HEK293 (cell line): ENCODE data around the gene LMF1.

ENCODE experiments used
- TCF7L2 ChIP-seq: IDR thresholded peaks from 2 replicates; pipeline ENCODE4 v1.6.1; 2011; ENCODE audit warnings: low read depth, mild to moderate bottlenecking, inconsistent platforms, low read length, moderate library complexity, borderline replicate concordance
- ZNF138 ChIP-seq: fragments of 450-650 bp; formaldehyde crosslinking; IDR thresholded peaks from 2 replicates; pipeline ENCODE4 v1.5.1; 2016; ENCODE audit warnings: missing biosample characterization, missing genetic modification characterization, borderline replicate concordance
- ZNF266 ChIP-seq: fragments of 450-650 bp; formaldehyde crosslinking; IDR thresholded peaks from 2 replicates; pipeline ENCODE4 v1.5.1; 2016; ENCODE audit warnings: missing biosample characterization, missing genetic modification characterization, low read depth
- ZNF404 ChIP-seq: fragments of 450-650 bp; formaldehyde crosslinking; IDR thresholded peaks from 2 replicates; pipeline ENCODE4 v1.5.1; 2017; ENCODE audit warnings: missing biosample characterization, missing genetic modification characterization
- ZNF521 ChIP-seq: fragments of 450-650 bp; formaldehyde crosslinking; IDR thresholded peaks from 2 replicates; pipeline ENCODE4 v1.5.1; 2017; ENCODE audit warnings: missing biosample characterization, mild to moderate bottlenecking, missing genetic modification characterization
- TF ChIP-seq, protein P1 (sequence below): fragments of 450-650 bp; formaldehyde crosslinking; IDR thresholded peaks from 2 replicates; pipeline ENCODE4 v1.5.1; 2016; ENCODE audit warnings: missing biosample characterization, missing genetic modification characterization
- TF ChIP-seq, protein P2 (sequence below): fragments of 450-650 bp; formaldehyde crosslinking; IDR thresholded peaks from 2 replicates; pipeline ENCODE4 v1.5.1; 2016; ENCODE audit warnings: missing biosample characterization, missing genetic modification characterization
- TF ChIP-seq, protein P3 (sequence below): fragments of 450-650 bp; formaldehyde crosslinking; optimal IDR thresholded peaks from 2 replicates; pipeline ENCODE3; 2016; ENCODE audit warnings: missing biosample characterization, mild to moderate bottlenecking, missing genetic modification characterization

DNA sequence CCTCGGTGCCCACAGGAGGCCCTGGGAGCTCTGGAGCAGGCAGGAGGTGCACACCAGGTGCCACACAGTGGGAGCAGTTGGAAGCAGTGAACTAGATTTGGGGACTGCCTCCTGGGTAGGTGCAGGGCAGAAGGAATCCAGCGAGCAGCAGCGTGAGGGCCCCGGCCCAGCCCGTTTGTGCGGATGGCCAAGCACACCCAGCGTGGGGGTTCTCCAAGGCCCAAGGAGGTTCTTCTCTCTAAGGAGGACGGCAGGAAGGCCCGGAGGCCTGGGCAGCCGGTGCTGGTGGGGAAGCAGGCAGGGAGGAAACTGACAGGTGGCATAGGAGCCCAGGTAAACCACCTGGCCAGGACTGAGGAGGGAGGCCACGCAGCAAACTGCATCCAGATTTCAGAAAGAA is 27.8 kb upstream of the LMF1 start:
- TF ChIP-seq, protein P1, sequence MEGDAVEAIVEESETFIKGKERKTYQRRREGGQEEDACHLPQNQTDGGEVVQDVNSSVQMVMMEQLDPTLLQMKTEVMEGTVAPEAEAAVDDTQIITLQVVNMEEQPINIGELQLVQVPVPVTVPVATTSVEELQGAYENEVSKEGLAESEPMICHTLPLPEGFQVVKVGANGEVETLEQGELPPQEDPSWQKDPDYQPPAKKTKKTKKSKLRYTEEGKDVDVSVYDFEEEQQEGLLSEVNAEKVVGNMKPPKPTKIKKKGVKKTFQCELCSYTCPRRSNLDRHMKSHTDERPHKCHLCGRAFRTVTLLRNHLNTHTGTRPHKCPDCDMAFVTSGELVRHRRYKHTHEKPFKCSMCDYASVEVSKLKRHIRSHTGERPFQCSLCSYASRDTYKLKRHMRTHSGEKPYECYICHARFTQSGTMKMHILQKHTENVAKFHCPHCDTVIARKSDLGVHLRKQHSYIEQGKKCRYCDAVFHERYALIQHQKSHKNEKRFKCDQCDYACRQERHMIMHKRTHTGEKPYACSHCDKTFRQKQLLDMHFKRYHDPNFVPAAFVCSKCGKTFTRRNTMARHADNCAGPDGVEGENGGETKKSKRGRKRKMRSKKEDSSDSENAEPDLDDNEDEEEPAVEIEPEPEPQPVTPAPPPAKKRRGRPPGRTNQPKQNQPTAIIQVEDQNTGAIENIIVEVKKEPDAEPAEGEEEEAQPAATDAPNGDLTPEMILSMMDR (tag by site-specific recombination), result no peak
- TF ChIP-seq ZNF138 (tag by site-specific recombination) (no peak), ZNF521 (tag by site-specific recombination) (no peak), TCF7L2 (no peak), ZNF266 (tag by site-specific recombination) (no peak), ZNF404 (tag by site-specific recombination) (no peak)
- TF ChIP-seq, protein P2, sequence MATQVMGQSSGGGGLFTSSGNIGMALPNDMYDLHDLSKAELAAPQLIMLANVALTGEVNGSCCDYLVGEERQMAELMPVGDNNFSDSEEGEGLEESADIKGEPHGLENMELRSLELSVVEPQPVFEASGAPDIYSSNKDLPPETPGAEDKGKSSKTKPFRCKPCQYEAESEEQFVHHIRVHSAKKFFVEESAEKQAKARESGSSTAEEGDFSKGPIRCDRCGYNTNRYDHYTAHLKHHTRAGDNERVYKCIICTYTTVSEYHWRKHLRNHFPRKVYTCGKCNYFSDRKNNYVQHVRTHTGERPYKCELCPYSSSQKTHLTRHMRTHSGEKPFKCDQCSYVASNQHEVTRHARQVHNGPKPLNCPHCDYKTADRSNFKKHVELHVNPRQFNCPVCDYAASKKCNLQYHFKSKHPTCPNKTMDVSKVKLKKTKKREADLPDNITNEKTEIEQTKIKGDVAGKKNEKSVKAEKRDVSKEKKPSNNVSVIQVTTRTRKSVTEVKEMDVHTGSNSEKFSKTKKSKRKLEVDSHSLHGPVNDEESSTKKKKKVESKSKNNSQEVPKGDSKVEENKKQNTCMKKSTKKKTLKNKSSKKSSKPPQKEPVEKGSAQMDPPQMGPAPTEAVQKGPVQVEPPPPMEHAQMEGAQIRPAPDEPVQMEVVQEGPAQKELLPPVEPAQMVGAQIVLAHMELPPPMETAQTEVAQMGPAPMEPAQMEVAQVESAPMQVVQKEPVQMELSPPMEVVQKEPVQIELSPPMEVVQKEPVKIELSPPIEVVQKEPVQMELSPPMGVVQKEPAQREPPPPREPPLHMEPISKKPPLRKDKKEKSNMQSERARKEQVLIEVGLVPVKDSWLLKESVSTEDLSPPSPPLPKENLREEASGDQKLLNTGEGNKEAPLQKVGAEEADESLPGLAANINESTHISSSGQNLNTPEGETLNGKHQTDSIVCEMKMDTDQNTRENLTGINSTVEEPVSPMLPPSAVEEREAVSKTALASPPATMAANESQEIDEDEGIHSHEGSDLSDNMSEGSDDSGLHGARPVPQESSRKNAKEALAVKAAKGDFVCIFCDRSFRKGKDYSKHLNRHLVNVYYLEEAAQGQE (tag by site-specific recombination), result no peak
- TF ChIP-seq, protein P3, sequence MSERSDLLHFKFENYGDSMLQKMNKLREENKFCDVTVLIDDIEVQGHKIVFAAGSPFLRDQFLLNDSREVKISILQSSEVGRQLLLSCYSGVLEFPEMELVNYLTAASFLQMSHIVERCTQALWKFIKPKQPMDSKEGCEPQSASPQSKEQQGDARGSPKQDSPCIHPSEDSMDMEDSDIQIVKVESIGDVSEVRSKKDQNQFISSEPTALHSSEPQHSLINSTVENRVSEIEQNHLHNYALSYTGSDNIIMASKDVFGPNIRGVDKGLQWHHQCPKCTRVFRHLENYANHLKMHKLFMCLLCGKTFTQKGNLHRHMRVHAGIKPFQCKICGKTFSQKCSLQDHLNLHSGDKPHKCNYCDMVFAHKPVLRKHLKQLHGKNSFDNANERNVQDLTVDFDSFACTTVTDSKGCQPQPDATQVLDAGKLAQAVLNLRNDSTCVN, result no peak
